Measurements from ENCODE around the gene KMT2C.
A peak's percentile ranks its signal among the peaks of the same experiment; 100 is the strongest.

Gene KMT2C

DNA sequence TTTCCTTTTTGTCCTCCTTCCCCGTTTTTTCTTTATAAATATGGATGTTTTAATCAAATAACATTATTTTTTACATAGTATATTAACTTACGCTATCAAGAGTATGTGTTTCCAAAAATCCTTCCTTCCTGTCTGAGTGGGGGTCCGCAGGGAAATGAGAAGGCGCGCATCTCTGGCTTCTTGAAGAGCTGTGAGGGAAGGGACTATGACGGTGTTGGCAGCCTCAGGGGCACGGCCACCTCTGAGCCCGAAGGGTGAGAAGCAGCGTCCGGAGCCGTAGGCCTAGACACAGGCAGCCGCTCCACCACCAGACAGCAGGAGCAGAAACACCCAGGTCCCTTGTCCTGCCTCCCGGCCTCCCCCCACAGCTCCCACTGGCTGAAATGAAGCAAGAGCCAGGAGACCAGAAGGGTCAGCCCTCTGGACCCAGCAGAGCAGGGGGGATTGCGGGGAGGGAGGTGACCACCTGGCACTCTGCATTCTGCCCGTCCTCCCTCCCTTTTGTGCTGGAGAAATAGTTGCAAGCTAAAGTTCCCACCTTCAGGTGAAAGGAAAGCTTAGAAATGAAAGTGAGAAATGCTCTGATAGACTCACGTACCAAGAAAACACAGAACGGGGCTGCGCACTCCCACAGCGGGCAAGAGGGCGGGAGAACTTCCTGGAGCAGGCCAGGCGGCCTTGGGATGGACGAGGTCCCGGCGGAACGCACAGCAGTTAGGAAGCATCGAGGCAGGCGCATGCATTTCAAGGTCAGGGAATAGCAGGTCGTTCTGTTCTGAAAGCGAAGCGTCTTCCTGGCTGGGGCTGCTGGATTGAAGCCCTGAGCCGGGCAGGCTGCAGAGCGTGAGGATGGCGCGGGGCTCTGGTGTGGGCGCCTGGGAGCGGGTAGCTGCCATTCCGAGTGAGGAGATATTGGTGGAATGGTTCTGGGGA, 304.9 kb downstream of the KMT2C start:
- H3K4me1 Mint-ChIP-seq (ENCODE audit: low read depth): no peaks in the 10 kb centered on the region
- no peak overlapping the region for H3K27ac Mint-ChIP-seq
- peaks cover 4% of the 10 kb centered on the region for H3K9me3 Mint-ChIP-seq
- H3K36me3 Mint-ChIP-seq (ENCODE audit: low read depth): peaks cover 30% of the 10 kb centered on the region
- H3K4me3 Mint-ChIP-seq: no peak overlapping the region
- H3K27me3 Mint-ChIP-seq: no peaks in the 10 kb centered on the region

DNA sequence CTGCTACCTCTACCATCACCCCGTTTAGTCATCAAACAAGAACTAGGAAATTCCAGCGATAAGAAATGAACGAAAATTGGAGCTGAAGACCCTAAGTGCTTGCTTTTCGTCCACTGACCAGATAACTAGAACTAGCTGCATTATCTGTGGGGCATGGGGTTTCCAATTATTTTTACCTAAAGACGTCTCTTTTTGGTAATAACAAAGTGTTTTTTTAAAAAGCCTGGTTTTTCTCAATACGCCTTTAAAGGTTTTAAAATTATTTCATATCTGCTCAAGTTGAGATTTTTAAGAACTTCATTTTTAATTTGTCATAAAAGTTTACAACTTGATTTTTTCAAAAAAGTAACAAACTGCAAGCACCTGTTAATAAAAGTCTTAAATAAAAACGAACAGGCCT, 306.1 kb downstream of the KMT2C start:
- H3K4me3 Mint-ChIP-seq: no peak overlapping the region
- no peaks in the 10 kb centered on the region for H3K27me3 Mint-ChIP-seq
- no peaks in the 10 kb centered on the region for H3K4me1 Mint-ChIP-seq (ENCODE audit: low read depth)
- no peak overlapping the region for H3K27ac Mint-ChIP-seq
- H3K9me3 Mint-ChIP-seq: peaks cover 8% of the 10 kb centered on the region
- peaks cover 42% of the 10 kb centered on the region for H3K36me3 Mint-ChIP-seq (ENCODE audit: low read depth)

DNA sequence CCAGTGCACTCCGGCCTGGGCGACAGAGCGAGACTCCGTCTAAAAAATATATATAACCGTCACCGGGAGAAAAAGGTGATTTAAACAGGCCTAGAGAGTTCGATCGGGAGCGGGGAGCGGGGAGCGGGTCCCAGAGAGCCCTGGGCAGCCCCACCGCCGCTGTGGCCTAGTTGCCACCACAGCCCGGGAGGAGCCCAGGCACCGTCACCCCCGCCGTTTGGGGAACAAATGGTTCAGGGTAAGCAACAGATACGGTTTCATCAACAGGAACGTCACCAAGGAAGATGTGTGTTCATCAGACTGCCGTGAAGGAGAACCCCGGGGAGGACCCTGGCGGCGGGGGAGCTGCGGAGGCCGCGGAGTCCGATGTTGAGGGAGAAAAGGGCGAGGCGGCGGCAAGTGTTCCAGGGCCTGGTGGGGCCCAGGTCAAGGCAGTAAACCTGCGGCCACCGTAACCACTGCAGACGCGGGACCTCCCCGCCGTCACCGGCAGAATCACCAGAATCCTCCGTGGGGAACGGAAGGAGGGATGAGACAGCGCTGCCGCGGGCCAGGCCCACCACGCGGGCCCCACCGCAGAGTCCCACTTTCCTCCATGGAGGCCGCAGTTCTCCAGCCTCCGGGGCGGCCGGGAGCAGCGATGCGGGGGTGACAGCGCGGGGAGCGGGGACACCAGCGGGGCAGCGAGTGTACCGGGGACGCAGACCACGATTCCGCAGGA, 306.9 kb downstream of the KMT2C start:
- H3K9me3 Mint-ChIP-seq: peaks cover 14% of the 10 kb centered on the region
- no peaks in the 10 kb centered on the region for H3K27me3 Mint-ChIP-seq
- peaks cover 50% of the 10 kb centered on the region for H3K36me3 Mint-ChIP-seq (ENCODE audit: low read depth)
- no peaks in the 10 kb centered on the region for H3K4me1 Mint-ChIP-seq (ENCODE audit: low read depth)
- H3K27ac Mint-ChIP-seq: no peak overlapping the region
- H3K4me3 Mint-ChIP-seq: no peak overlapping the region

DNA sequence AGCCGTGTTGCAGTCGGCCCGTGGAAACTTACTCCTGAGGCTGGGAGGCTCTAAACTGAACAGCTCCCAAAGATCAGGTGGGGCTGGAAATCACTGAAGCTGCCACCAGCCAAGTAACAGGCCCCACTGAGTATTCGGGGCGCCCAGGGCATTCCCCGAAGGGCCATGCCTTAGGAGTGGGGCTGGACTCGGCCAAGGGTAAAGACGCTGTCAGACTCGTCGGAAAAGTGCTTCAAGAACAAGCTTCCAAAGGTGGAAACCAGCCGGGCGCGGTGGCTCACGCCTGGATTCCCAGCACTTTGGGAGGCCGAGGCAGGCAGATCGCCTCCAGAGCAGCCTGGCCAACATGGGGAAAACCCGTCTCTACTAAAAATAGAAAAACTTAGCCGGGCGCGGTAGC, 307.6 kb downstream of the KMT2C start:
- Mint-ChIP-seq H3K27me3 (no peaks in the 10 kb centered on the region), H3K9me3 (peaks cover 21% of the 10 kb centered on the region)

DNA sequence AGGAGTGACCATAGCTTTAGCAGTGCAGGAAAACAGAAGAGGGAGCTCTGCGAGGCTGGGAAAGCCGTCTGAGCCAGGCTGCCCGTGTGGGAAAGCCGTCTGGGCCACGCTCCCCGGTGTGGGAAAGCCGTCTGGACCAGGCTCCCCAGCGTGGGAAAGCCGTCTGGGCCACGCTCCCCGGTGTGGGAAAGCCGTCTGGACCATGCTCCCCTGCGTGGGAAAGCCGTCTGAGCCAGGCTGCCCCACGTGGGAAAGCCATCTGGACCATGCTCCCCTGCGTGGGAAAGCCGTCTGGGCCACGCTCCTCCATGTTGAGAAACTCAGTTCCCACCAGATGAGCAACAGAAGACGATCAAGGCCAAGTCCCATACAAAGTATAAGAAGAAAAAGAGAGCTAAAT, 308.6 kb downstream of the KMT2C start:
- Mint-ChIP-seq H3K27me3 (no peaks in the 10 kb centered on the region), H3K27ac (no peak overlapping the region), H3K4me1 (ENCODE audit: low read depth) (peaks cover 3% of the 10 kb centered on the region), H3K9me3 (peaks cover 27% of the 10 kb centered on the region), H3K36me3 (ENCODE audit: low read depth) (peaks cover 66% of the 10 kb centered on the region), H3K4me3 (no peak overlapping the region)

More for the DNA sequence above, 307.6 kb downstream of the KMT2C start:
- Mint-ChIP-seq H3K27ac (no peak overlapping the region), H3K4me3 (no peak overlapping the region), H3K4me1 (ENCODE audit: low read depth) (no peaks in the 10 kb centered on the region), H3K36me3 (ENCODE audit: low read depth) (peaks cover 56% of the 10 kb centered on the region)

DNA sequence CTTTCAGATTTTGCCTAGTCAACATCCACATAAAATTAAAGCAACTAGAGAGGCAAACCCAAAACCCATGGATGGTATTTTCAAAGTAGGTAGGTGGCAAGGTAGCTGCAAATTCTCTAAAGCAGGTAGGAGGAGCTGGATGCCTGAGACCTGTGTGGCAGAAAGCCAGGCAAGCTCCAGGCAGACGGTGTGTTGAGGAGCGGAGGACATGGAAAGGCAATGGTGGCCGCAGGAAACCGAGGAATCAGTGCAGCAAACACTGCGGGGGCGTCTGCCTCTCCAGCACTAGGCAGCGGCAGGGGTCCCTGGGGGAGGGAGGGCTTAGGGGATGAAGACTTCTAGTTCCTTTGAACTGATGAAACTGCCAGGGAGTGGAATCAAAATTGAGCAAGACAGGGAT, 309.1 kb downstream of the KMT2C start:
- H3K27ac Mint-ChIP-seq: peak overlapping the region; percentile 51
- peaks cover 71% of the 10 kb centered on the region for H3K36me3 Mint-ChIP-seq (ENCODE audit: low read depth)
- peaks cover 5% of the 10 kb centered on the region for H3K4me1 Mint-ChIP-seq (ENCODE audit: low read depth)
- no peak overlapping the region for H3K4me3 Mint-ChIP-seq
- H3K9me3 Mint-ChIP-seq: peaks cover 27% of the 10 kb centered on the region
- no peaks in the 10 kb centered on the region for H3K27me3 Mint-ChIP-seq

DNA sequence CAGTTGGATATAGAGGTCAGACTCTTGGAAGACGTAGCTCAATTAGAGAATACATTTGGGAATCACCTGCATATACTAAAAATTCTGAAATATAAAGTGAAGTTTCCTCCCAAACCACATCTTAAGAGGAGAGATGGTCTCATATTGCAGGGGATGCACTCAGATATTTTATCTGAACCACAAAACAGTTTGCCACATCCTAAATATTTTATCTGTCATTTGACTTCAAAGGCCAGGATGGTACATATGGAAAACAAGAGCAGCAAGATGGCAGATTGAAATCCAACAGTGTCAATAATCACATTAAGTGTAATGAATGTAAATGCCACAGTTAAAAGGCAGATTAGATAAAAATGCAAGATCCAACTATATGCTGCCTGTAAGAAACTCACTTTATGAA, 313.3 kb downstream of the KMT2C start:
- no peaks in the 10 kb centered on the region for H3K27me3 Mint-ChIP-seq
- H3K36me3 Mint-ChIP-seq (ENCODE audit: low read depth): peaks cover 89% of the 10 kb centered on the region
- H3K4me3 Mint-ChIP-seq: no peak overlapping the region
- no peak overlapping the region for H3K27ac Mint-ChIP-seq
- H3K9me3 Mint-ChIP-seq: peaks cover 25% of the 10 kb centered on the region
- peaks cover 8% of the 10 kb centered on the region for H3K4me1 Mint-ChIP-seq (ENCODE audit: low read depth)

DNA sequence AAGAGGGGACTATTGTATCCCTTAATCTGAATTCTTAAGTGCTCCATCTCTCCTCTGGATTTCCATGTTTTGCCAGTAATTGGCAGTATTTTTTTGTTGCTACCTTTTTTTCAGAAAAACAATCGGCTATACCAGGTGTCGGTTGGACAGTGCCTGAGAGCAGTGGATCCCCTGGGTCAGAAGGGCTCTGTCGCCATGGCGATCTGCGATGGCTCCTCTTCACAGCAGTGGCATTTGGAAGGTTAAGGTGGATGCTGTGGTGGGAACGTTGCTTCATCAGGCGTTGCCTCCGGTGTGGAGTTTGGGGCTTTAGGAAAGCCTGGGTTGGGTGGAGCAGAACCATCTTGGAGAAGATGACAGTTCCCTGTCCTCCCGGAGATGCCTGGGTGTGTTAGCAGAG, 314.4 kb downstream of the KMT2C start:
- H3K36me3 Mint-ChIP-seq (ENCODE audit: low read depth): peaks cover 86% of the 10 kb centered on the region
- H3K4me3 Mint-ChIP-seq: no peak overlapping the region
- peaks cover 8% of the 10 kb centered on the region for H3K4me1 Mint-ChIP-seq (ENCODE audit: low read depth)
- H3K9me3 Mint-ChIP-seq: peaks cover 23% of the 10 kb centered on the region
- H3K27me3 Mint-ChIP-seq: no peaks in the 10 kb centered on the region
- no peak overlapping the region for H3K27ac Mint-ChIP-seq

DNA sequence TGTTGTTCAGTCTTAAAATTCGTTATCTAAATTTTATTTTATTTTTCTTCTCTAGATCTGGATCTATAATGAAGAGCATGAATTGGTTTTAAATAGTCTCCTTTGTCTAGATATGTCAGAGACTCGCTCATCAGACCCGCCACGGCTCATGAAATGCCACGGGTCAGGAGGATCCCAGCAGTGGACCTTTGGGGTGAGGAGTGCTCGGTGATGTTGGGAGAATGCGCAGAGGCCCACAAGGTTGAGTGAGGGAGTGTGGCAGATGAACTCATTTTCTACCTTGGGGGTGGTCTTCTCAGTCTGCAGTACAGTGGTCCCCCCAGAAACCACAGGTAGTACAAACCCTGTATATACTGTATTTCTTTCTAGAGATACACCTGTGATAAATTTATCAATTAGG, 315.0 kb downstream of the KMT2C start:
- Mint-ChIP-seq H3K4me1 (ENCODE audit: low read depth) (peaks cover 8% of the 10 kb centered on the region), H3K27ac (no peak overlapping the region), H3K4me3 (no peak overlapping the region), H3K27me3 (no peaks in the 10 kb centered on the region), H3K9me3 (peaks cover 23% of the 10 kb centered on the region), H3K36me3 (ENCODE audit: low read depth) (peaks cover 84% of the 10 kb centered on the region)

DNA sequence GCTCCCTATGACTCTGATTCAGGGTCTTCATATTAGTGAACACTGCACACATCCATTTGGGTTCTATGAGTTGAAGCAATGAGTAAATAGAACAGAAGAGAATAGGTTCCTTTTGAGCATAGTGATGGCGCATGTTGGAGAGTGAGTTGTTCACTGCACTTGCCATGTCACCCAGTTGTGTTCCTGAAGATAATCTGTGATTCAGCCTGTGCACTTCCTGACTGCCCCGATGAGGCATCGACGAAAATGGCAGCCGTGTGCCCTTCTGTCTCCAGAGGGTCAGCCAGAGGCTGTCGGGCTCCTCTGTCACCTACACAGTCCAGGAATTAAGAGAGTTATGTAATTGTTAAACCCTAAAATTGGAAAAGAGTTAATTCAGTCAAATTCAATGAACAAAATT, 315.6 kb downstream of the KMT2C start:
- Mint-ChIP-seq H3K9me3 (peaks cover 23% of the 10 kb centered on the region), H3K4me3 (no peak overlapping the region), H3K36me3 (ENCODE audit: low read depth) (peaks cover 79% of the 10 kb centered on the region), H3K4me1 (ENCODE audit: low read depth) (peaks cover 8% of the 10 kb centered on the region), H3K27me3 (no peaks in the 10 kb centered on the region), H3K27ac (no peak overlapping the region)

DNA sequence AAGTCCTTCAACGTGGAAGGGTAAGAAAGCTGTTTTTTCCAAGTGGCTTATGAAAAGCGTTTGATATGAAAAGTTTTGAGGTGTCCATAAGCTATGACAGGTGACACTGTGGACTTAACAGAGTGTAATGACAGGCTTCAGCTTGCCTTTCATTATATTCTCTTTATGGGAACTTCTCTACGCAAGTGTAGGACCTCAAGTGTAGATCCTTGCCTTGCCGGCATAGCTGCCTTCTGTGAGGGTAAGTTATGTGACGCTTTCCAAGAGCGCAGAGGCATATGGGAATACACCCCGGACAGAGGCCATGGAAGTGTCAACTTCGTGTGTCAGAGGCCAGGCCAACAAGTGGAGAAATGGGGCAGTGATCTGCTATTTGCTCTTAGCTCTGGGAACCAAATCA, 318.4 kb downstream of the KMT2C start:
- no peaks in the 10 kb centered on the region for H3K9me3 Mint-ChIP-seq
- no peaks in the 10 kb centered on the region for H3K27me3 Mint-ChIP-seq
- H3K4me1 Mint-ChIP-seq (ENCODE audit: low read depth): peaks cover 5% of the 10 kb centered on the region
- no peak overlapping the region for H3K4me3 Mint-ChIP-seq
- H3K27ac Mint-ChIP-seq: no peak overlapping the region
- H3K36me3 Mint-ChIP-seq (ENCODE audit: low read depth): peaks cover 70% of the 10 kb centered on the region

DNA sequence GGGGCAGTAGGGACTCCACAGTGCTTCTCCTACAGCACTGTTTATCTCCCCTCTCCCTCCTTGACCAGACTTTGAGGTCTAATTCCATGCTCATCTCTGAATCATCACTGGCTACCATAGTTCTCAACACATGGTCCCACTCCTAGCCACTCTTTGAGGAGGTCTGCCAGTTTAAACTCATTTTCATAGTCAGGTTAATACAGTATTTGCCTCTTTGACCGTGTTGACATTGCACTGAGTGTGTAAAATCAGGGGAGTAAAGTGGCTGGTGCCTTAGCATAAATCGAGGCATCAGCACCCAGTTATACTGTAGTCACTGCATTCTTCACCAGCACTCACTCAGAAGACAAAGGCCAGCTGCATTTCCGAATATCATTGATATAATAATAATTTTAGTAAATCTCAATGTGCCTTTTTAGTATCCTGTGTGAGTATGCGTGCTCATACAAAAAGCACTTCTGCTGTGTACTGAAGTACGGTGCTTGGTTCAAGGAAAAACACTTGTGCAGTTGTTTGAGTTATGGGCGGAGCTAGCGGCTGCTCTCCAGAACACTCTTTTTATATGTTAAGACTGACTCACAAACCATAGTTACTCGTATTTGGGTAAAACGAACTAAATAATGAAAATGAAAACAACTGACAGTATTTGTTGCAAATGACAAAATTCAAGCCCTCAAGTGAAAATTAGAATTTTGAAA, 320.6 kb downstream of the KMT2C start:
- no peaks in the 10 kb centered on the region for H3K27me3 Mint-ChIP-seq

DNA sequence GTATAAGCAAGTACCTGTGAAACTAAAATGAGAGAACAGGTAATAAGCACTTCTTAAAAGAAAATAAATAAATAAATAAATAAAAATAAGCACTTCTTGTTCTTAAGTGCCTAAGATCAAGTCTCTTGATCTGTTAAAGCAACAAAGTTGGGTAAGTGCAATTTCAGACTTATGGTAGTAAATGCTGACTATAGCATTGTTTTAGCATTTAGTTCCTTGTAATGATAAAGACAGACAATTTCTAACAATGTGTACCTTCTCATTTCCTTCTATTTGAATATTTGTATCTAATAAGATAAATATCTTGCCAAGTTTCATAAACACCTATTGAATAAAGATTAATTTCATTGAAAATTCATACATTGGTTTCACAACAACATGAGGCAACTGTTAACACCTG, 323.0 kb downstream of the KMT2C start:
- H3K27ac Mint-ChIP-seq: no peak overlapping the region
- H3K36me3 Mint-ChIP-seq (ENCODE audit: low read depth): peaks cover 54% of the 10 kb centered on the region
- H3K27me3 Mint-ChIP-seq: no peaks in the 10 kb centered on the region
- H3K4me3 Mint-ChIP-seq: no peak overlapping the region
- no peaks in the 10 kb centered on the region for H3K4me1 Mint-ChIP-seq (ENCODE audit: low read depth)
- no peaks in the 10 kb centered on the region for H3K9me3 Mint-ChIP-seq

More for the DNA sequence above, 320.6 kb downstream of the KMT2C start:
- no peaks in the 10 kb centered on the region for H3K4me1 Mint-ChIP-seq (ENCODE audit: low read depth)
- no peaks in the 10 kb centered on the region for H3K9me3 Mint-ChIP-seq
- peaks cover 59% of the 10 kb centered on the region for H3K36me3 Mint-ChIP-seq (ENCODE audit: low read depth)
- H3K27ac Mint-ChIP-seq: no peak overlapping the region
- no peak overlapping the region for H3K4me3 Mint-ChIP-seq

DNA sequence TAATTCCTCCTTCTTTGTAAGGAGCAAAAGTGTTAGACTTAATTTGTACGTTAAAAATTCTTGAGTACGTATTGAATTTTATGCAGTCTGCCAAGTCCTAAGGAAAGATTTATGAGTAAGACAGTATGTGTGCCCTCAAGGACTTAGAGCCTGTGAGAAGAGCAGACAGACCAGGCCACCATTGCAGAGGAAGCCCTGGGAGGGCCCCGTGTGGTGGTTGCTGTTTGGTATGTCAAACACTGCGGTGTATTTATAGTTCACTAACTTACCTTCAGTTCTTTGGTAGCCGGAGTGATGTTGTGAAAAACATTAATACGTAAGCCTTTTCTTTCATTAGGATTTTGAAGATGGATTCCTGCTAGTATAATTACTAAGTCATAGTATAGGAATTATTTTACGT, 327.4 kb downstream of the KMT2C start:
- H3K27ac Mint-ChIP-seq: no peak overlapping the region
- H3K9me3 Mint-ChIP-seq: no peaks in the 10 kb centered on the region
- peaks cover 60% of the 10 kb centered on the region for H3K36me3 Mint-ChIP-seq (ENCODE audit: low read depth)

DNA sequence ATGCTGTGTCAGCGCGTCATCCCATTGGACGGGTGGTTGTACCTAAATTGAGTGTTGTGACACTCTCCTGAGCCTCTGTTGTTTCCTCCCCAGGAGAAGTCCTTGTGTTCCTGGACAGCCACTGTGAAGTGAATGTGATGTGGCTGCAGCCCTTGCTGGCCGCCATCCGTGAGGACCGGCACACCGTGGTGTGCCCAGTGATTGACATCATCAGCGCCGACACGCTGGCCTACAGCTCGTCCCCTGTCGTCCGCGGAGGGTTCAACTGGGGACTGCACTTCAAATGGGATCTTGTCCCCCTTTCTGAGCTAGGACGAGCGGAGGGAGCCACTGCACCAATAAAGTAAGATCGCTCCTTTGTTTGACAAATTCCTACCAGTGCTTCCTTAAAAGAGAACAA, 327.9 kb downstream of the KMT2C start:
- H3K27ac Mint-ChIP-seq: no peak overlapping the region
- H3K27me3 Mint-ChIP-seq: no peaks in the 10 kb centered on the region
- peaks cover 4% of the 10 kb centered on the region for H3K4me1 Mint-ChIP-seq (ENCODE audit: low read depth)
- H3K4me3 Mint-ChIP-seq: no peak overlapping the region
- H3K36me3 Mint-ChIP-seq (ENCODE audit: low read depth): peaks cover 56% of the 10 kb centered on the region
- no peaks in the 10 kb centered on the region for H3K9me3 Mint-ChIP-seq

More for the DNA sequence above, 327.4 kb downstream of the KMT2C start:
- Mint-ChIP-seq H3K27me3 (no peaks in the 10 kb centered on the region), H3K4me3 (no peak overlapping the region), H3K4me1 (ENCODE audit: low read depth) (peaks cover 4% of the 10 kb centered on the region)

Data from stimulated activated naive CD8-positive, alpha-beta T cell treated with anti-CD3 and anti-CD28 coated beads, Interleukin-15, Interleukin-2, amounts not matched to agents 100 ng/mL and 50 ng/mL, for 24 hours (primary cell).